ENCODE measurements around the gene UBL4B.

Gene UBL4B

GRCh38 chr1:110159168-110159567, 46.9 kb downstream of the UBL4B start:
- DNase-seq, result no peak

DNA sequence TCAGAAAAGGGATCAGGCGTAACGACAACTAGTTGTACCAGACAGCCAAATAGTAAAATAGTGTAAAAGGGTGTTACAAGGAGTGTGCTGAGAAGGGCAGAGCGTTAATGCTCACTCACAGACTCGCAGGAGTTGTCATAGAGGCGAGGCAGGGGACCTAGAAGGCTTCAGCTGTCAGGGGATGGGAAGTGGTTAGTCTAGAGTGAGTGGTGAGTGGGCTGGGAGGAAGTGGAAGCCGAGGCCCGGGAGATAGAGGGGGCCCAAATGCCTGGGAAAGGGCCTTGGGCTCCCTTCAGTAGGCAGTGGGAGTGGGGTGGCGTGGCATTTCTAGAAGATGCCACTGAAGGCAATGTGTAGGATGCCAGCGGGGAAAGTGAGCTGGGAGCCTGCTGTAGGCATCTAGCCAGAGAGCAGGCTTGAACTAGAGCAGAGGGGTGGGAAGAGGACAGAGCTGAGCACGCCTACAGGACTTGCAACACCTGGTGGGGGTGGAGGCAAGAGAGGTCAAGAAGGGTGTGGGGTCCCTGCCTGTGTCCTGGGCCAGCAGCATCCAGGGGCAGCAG, 48.4 kb downstream of the UBL4B start:
- DNase-seq, result no peak

DNA sequence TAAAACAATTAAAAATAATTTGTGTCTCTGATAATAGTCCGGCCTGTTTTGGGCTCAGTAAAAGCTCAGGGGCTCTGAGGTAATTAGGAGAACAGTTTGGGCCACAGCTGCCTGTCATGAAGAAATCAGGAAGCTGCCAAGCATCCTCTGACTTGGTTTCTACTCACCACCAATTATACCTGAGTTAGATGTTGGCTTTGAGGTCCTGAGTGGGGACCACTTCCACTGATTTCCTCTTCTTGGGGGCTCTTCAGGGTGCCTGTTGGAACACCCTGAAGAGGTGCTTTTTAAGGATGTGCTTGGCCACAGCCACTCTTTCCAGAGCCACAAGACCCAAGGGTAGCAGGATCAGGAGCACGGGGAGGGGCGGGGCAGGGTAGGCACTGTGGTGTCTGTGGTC, 48.9 kb downstream of the UBL4B start:
- no peak for DNase-seq

DNA sequence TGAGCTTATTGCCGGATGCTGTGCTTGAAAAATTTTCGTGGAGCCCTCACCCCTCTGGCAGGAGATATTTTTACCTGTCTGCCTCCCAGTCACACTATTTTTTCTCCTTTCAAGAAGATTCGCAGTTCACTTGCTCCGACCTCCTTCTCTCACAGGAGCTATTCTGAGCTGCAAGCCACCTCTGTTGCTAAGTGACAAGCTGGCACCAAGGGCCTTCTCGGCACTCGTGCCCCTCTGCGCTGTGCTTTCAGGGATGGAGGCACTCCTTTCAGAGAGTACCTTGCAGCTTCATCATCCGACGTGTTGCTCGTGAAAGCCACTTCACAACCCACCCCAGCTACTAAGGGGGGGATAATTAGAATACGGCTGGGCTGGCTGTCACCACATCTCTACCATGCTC, 49.6 kb downstream of the UBL4B start:
- no peak for DNase-seq
